Uterus (tissue), 2 donors: ENCODE results near the gene LRRC15.

Source experiments
- POLR2A ChIP-seq, 2 donors: fragments of 450-650 bp; IDR thresholded peaks; one replicate each; pipeline ENCODE4 v1.6.1; 2016; ENCODE audit warnings: antibody characterized with exemption in 2 of 2, mild to moderate bottlenecking in 1 of 2, moderate library complexity in 1 of 2
- TF ChIP-seq, protein P1 (sequence below), 4 experiments: fragments of 200-600 bp in 2 of 4; fragments of 450-650 bp in 2 of 4; sonication (generic) in 2 of 4; IDR thresholded peaks; one replicate each; pipeline ENCODE4 v1.5.1; 2016 to 2019; ENCODE audit warnings: antibody characterized with exemption in 4 of 4, mild to moderate bottlenecking in 2 of 4, moderate library complexity in 1 of 4

DNA sequence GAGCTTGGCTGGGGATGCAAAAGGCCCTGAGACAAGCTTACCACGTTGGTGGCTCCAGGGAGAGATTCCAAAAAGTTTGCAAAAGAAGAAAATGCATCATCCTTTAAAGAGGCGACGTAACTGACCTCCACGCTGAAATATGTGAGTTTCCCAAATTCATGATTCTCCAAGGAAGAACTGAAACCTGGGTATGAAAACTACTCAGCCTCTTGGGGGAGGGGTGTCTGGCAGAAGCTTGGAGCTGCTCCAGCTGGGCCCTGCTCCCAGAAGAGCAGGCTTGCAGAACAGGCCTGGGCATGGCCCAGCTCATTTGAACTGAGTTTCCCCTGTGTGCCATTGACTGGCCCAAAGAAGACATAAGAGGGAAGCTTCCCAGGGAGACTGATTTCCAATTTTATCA, 39.0 kb downstream of the LRRC15 start:
- TF ChIP-seq, protein P1, sequence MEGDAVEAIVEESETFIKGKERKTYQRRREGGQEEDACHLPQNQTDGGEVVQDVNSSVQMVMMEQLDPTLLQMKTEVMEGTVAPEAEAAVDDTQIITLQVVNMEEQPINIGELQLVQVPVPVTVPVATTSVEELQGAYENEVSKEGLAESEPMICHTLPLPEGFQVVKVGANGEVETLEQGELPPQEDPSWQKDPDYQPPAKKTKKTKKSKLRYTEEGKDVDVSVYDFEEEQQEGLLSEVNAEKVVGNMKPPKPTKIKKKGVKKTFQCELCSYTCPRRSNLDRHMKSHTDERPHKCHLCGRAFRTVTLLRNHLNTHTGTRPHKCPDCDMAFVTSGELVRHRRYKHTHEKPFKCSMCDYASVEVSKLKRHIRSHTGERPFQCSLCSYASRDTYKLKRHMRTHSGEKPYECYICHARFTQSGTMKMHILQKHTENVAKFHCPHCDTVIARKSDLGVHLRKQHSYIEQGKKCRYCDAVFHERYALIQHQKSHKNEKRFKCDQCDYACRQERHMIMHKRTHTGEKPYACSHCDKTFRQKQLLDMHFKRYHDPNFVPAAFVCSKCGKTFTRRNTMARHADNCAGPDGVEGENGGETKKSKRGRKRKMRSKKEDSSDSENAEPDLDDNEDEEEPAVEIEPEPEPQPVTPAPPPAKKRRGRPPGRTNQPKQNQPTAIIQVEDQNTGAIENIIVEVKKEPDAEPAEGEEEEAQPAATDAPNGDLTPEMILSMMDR (IDR thresholded peaks at IDR 0.05): no peak
- TF ChIP-seq POLR2A (IDR thresholded peaks at IDR 0.05): no peak
